GM12875 (cell line): ENCODE measurements around the gene TCF21.

Experiments
- H3K4me3 ChIP-seq: one replicate; pipeline ENCODE4 v1.5.1; 2011; ENCODE audit warnings: low read depth, low read length, control low read depth
- CTCF ChIP-seq: IDR thresholded peaks from 2 replicates; pipeline ENCODE4 v1.5.1; 2011; ENCODE audit warnings: low read depth, mild to moderate bottlenecking, control low read depth, inconsistent platforms, low read length, moderate library complexity, borderline replicate concordance; ENCODE audit not compliant: insufficient read depth

Gene TCF21

GRCh38 chr6:133906050-133906449 lies 17.1 kb downstream of the TCF21 start:
- no peak overlapping the region for H3K4me3 ChIP-seq
- no peak for TF ChIP-seq CTCF

GRCh38 chr6:133916650-133917151 lies 27.8 kb downstream of the TCF21 start:
- H3K4me3 ChIP-seq, result no peak overlapping the region
- peak; percentile 89 for TF ChIP-seq CTCF

- TF ChIP-seq CTCF, result no peak
- no peak overlapping the region for H3K4me3 ChIP-seq
These were observed 28.9 kb downstream of the TCF21 start for GRCh38 chr6:133917781-133918180.

GRCh38 chr6:133918208-133918930 lies 29.5 kb downstream of the TCF21 start:
- TF ChIP-seq CTCF, result no peak

GRCh38 chr6:133919362-133919761 lies 30.4 kb downstream of the TCF21 start:
- no peak for TF ChIP-seq CTCF
- no peak overlapping the region for H3K4me3 ChIP-seq

More at GRCh38 chr6:133918208-133918930, 29.5 kb downstream of the TCF21 start:
- no peak overlapping the region for H3K4me3 ChIP-seq

- H3K4me3 ChIP-seq, result no peak overlapping the region
- peak; percentile 79 for TF ChIP-seq CTCF
These were observed 32.4 kb downstream of the TCF21 start for GRCh38 chr6:133921249-133921859.
